NCI-H187 (cell line): Measurements from ENCODE around the gene MYEOV.

Experiments
- DNase-seq, 2 experiments: peaks; one replicate each; lab custom pipeline; 2025; lab: John Stamatoyannopoulos, UW

MYEOV gene

DNA sequence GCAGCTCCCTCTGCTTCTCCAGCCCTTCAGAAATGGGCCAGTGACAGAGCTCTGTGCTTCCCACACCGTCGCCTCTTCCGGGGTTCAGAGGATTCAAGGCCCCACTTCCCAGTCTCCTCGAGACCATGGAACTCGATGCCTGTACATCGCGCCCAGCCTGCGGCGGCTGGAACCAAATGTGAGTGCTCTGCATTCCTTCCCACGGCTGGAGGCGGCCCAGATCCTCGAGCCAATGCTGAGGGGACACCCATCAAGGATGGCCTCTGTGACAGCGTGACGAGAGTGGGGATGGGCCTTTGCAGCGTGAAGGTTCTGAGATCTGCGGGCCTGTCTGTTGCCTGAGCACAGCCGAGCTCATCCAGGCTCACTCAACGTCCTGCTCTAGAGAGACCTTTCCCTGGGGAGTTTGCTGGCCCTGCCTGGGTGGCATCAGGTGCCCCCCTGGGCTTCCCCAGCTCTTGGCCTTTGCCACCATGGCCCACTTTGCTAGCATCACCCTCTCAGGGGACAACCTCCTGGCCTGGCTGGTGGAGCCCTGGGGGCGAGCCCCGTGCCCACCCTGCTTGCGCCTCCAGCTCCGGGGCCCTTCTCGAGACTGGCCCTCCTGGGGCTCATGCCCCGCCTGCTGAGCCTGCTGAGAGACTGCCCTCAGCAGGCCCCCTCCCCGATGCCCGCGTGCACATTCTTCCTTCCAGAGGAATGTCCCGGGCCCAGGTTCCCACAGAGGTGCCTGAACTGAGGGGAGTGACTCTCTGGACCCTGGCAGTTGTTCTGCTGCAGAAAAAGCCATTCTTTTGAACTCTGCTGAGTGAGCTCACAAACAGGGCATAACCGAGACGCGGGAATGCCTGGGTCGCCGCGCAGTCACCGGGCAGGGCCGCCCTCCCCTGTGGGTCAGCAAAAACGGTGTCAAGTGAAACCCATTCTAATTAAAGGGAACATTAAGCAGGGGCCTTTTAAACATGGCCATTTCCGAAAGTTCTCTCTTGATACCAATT is 7.3 kb upstream of the MYEOV start:
- DNase-seq, result no peak

GRCh38 chr11:69287968-69288882 is 5.7 kb upstream of the MYEOV start:
- DNase-seq, result no peak

- no peak for DNase-seq
Measured at GRCh38 chr11:69288883-69289242, 5.1 kb upstream of the MYEOV start.

DNA sequence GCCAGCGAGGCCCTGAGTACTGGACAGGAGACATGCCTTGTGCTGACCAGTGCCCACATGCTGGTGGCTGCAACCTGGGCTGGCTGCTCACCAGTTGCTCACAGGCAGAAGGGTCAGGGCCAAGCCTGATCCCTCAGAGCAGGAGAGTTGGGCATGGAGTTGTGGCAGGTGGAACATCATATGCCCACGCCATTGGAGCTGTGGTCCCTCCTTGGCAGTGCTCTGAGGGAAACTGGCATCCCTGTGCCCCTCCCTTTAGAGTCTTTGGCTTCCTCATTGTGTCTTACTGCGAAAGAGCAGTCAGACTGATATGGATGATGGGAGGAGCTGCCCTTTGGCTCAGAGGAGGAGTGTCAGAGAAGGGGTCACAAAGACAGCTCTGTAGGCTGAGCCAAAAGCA is 3.1 kb upstream of the MYEOV start:
- DNase-seq, result no peak

- no peak for DNase-seq
Measured at GRCh38 chr11:69291459-69292110, 2.4 kb upstream of the MYEOV start.

DNA sequence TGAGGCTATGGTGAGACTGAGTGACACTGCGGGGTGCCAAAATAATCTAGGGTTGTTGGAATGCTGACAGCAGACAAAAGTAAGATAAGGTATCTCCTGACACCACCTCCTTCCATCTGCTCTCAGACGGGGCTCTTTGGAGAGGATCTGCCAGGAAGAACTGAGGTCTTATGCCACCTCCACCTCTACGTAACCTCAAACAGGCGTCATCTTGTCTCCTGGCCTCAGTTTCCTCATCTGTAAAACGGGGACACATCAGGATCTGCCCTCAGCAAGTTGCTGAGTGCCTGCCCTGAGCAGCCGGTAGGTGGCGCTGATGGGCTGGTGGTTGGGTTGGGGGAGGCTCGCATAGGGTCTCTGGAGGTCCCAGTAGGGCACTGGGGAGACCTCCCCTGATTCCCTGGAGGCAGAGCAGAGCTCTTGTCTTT is 1.7 kb upstream of the MYEOV start:
- DNase-seq, result no peak

DNA sequence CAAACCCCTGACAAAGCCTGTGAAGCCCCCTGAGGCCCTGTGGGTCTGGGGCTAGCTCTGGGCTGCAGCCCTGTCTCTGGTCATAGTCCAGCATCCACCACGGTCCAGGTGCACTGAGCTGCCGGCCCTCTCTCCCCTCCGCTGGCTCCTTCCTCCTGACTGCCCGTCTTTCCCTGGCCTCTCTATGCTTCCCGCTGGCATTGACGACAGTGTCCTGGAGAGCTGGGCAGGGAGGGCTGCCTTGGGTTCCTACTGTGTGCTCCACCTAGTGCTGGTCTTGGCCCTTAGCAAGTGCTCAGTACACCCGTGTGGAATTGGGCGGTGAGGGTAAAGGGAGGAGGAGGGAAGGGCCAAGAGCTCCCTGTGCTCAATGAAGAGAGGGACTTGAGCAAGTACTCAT is 868 bp upstream of the MYEOV start:
- no peak for DNase-seq

- DNase-seq, result no peak
Measured at GRCh38 chr11:69294571-69295078, 670 bp downstream of the MYEOV start.

DNA sequence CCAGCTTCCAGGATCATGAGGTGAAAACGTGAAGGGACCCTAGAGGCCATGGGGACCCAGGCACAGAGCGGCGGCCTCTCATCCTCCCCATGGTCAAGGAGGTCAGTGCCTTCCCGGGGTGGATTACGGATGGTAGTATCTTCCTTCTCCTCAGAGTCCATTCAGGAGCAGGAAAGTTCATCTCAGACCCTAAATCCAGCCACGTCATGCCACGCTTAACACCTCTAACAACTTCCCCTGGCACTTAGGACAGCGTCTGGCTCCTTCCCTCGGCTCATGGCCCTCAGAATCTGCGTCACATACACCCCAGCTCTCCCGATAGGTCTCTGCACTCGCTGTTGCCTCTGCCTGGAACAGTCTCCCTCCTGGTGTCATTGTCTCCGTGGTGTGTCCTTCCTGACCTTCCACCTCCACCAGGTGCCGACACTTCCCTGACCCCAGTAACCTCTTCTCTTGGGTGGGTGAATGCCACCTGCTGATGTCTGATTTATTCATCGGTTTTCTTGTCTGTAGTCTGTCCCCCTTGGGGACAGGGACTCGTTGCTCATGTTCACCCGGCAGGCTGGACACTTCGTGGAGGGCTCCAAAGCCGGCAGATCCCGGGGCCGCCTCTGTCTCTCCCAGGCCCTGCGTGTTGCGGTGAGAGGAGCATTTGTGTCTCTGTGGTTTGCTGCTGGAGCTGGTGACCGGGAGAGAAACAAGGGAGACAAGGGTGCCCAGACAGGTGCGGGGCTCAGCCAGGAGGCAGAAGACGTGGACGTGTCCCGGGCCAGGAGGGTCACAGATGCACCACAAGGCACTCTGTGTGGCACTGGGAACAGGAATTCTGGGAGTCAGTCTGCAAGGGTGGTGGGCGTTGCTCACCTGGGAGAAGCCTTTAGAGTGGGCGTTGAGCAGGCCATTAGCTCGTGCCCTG is 1.4 kb downstream of the MYEOV start:
- DNase-seq, result no peak

DNA sequence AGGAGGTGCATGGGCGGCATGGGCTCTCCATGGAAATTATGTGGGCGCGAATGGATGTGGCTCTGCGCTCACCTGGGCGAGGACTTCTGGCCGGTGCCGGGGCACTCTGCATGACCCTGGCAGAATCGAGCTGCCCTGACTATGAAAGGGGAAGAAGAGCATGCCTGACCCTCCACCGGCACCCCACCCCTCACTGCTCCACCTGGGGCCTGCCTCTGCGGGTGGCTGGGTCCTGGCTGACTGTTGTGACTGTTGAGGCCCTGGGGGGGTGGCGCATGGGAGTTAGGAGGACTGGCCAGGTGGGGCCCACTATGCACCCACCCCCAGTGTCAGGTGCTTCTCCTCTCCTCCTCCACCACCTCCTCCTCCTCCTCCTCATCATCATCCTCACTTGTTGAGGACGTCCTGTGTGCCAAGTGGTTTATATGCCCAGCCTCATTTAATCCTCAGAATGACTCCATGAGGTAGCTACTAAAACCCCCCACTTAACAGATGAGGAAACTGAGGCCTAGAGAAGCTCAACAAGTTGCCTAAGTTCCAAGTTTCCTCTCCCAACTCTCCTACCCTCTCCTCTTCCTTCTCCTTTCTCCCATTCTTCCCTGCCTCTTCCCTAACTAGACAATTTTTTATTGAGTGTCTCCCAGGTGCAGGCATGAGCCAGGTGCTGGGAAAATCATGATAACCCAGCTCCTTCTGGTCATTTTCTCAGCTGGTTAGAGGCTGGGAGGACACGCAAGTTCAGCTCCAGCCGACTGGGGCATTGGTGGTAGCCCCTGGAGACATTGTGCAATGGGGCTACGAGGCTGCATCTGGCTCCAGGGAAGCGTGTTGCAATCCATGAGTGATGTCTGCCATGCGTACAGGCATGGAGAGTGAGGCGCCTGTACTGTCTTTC is 2.3 kb downstream of the MYEOV start:
- DNase-seq, result no peak

- no peak for DNase-seq
Measured at GRCh38 chr11:69296890-69297786, 3.2 kb downstream of the MYEOV start.

DNA sequence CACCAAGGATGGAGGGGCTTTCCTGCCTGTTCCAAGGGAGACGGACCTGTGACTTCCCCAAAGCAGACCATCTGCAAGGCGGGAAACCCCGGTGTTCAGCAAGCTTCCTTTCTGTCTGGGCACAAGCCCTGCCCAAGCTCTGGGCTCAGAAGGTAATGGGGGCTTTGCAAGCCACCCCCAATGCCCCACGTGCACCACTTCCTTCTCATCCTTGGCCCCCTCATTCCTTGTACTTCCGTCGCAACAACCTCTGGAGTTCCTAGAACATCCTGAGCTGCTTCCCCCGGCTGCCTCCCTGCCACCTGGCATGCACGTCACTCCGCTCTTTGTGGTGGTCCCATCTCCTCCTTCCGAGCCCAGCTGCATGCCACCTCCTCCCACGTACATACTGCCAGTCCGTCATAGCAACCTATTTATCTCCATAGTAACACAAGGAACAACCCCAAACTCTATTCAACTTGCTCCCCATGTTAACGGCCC is 3.9 kb downstream of the MYEOV start:
- no peak for DNase-seq

- DNase-seq, result no peak
Measured at GRCh38 chr11:69298267-69299022, 4.5 kb downstream of the MYEOV start.

DNA sequence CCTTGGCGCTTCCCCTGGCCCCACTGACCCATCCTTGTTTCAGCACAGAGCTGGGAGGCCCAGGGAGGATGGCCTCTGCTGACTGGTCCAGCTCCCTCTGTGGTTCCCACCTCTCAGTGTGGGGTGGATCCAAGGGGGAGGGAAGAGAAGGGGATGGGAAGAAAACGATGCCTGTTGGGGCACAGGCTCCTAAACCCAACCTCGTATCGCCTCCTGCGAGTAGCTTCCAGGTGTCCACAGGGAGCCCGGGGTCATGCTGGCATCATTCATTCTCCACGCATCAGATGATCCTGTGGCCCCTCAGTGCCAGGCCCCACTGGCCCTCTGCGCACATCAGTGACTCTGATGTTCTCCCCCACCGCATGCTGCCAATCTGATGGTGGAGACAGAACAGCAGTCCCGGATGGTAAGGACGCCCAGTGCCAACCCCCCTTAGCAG is 5.1 kb downstream of the MYEOV start:
- DNase-seq, result no peak

DNA sequence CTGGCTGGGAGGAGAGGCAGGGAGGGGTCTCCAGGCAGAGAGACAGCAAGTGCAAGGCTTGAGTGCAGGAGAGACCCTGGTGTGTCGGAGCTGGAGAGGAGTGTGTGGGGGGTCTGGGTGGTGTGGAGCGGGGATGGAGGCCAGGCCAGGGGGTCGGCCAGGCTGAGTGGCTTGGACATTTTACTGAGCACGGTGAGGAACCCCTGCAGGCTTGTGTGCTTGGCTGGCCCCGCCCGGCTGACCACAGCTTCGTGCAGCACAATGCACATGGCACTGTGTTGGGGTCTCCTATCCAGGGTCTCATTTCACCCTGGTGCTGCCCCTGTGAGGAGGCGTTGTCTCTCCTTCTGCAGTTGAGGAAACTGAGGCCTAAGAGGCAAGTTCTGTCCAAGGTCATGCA is 5.6 kb downstream of the MYEOV start:
- no peak for DNase-seq

DNA sequence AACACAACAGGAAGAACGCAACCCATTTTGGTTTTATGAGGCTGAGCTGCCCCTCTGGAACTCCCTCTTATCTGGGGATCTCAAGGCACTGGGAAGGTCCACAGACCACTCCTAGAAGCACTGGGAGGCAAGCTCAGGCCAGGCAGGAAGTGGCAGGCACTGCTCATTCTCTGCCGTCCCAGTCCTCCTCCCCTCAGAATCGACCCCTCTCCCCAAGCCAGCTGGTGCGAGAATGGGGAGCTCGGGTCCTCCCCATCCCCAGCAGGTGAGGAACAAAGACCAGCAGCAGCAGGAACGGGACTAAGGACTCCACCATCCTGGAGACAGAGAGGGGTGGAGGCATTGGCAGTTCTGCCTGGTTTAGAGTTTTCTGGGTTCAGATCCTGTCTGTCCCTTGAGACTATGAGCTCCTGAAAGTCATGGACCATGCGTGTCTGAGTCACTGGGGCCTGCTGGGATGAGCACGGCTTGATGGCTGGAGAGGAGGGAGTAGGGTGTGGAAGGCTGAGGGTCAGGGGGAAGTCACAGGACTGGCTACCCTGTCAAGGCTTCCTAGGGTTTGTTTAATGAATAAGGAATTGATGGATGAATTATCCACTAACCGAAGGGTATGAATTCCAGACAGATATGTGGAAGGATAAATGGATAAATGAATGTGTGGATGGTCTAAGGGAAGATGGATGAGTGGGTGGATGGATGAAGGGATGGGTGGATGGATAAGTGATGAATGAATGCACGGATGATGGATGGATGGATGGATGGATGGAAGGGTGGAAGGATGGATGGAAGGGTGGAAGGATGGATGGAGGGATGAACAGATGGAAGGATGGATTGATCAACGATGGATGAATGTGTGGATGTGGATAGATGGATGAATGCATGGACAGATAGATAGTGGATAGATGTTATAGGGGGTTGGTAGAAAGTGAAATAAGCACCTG is 6.4 kb downstream of the MYEOV start:
- DNase-seq, result no peak

GRCh38 chr11:69301081-69301454 is 7.1 kb downstream of the MYEOV start:
- no peak for DNase-seq
